ENCODE measurements around the gene FRAT1.
"Not testable (repeated sequence)": the region's sequence is repeated elsewhere in the genome, so short reads cannot be mapped to it uniquely, and the experiment has no call there.

- TF ChIP-seq CTCF (IDR thresholded peaks at IDR 0.05 in 8 of 11, conservative IDR thresholded peaks at IDR 0.05 in 3 of 11); POLR2A (IDR thresholded peaks at IDR 0.05): not testable (repeated sequence)
These were observed 28.3 kb upstream of the FRAT1 start for GRCh38 chr10:97290576-97291356.

All from spleen (tissue), 7 donors.